HG03139 (cell line): ENCODE data around the gene RELCH.

Experiments used
- ATAC-seq: cut with Tn5 transposase; IDR thresholded peaks from one replicate; pipeline ENCODE4 v1.9.1; 2021; ENCODE audit not compliant: unreplicated experiment

RELCH gene

DNA sequence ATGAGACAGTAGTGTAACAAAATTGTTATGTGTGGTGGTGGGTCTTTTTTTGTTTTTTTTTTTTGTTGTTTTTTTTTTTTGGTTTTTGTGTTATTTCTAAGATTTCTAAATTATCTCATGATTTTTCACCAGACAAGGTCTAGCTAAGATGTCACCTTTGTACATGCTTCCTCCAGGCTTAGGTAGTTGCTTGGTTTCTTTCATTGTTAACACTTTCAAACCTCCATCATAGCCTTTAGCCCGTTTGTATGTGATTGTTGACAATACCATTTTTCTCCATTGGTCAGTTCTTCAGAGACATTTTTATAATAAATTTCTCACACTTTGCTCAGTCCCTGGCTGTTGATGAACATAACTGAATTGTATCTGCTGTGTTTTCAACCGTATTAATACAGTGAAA is 2.2 kb downstream of the RELCH start:
- ATAC-seq = no peak

DNA sequence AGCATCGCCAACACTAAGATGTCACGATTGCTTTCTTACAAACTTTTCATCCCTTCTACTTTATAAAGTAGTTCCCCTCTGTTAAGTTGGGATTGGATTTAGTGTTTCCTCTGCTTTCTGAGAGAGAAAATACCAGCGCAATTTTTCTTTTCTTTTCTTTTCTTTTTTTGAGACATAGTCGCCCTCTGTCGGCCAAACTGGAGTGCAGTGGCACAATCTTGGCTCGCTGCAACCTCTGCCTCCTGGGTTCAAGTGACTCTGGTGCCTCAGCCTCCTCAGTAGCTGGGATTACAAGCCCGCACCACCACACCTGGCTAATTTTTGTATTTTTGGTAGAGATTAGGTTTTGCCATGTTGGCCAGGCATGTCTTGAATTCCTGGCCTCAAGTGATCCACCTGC is 9.0 kb downstream of the RELCH start:
- no peak for ATAC-seq

DNA sequence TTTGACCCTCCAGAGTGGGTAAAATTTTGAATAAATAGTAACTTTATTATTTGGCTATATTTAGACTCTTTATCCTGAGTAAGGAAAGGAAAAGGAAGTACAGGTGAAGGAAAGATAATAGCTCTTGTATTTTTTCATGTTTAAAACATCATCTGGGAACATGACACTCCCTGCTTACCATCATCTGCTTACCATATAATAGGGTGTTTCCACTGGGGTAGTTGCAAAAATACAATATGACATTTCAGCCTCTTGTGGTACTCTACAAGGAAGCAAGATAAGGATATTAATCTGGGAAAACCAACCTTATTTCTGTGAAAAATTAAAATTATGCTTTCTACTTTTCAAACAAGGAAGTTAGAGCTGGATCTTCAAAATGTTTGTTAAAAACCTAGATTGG is 9.9 kb downstream of the RELCH start:
- no peak for ATAC-seq

DNA sequence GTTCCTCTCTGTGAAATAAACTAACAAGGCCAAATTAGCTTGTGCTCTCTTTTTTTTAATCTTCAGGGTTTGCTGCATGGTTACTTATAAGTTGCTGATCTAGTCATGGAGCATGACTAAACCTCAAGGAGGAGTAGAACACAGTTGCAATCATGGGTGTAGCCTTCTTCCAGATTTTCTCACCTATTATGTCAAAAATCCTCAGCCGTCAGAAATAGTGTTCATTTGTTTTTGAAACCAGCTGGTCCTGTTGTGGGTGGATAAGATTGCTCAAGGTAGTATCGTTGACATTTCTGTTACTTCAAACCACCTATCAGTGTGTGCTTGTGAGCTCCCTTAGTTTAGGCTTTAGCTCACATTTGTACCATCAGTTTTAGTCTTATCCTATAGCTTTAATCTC is 11.2 kb downstream of the RELCH start:
- no peak for ATAC-seq

DNA sequence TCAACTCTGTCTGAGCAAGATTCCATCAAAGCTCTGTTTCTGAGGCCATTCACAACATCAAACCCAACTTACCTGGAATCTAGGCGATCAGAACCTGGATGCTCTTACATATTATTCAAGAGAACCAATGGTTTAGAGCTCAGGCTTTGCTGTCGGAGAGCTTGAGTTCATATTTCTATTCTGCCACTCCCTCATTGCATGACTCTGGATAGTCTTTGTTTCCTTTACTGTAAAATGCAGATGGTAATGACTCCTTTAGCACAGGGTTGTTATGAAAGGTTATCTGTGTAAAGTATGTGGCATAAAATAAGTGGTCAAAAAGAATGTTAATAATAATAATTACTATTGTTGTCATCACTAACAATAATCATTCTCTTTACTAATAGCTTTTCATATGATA is 12.6 kb downstream of the RELCH start:
- no peak for ATAC-seq

DNA sequence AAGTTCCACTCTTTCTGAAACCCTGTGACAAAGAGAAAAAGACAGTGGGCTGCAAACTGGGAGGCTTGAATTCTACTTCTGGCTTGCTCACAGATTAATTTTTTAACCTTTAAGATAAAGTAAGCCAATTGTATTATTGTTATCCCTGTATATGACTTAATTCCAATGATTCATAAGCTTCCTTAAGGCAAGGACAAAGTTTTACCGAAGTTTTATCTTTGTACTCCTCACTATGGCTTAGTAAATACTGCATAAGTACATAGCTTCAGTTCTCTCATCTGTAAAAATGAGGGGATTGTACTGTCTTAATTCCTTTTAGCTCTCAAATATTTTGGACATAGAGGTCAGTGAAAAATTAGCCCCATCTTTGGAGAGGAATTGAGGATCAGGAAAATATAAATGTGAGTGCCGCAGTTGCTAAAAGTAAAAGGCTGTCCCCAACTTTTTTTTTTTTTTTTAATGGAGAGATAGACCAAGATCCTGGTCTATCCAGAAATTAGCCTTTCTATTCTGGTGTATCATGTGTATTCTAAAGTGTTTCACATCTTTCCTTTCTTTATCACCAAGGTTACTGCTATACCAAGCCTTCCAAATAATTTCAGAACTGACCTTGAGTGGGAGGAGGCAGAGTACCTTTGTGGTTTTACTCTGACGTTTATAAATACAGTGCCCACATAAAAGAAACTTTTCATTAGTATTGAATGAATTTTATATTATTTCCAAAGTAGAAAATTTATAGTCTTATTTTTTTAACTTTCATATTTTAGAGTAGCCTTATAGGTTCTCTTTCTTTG is 13.3 kb downstream of the RELCH start:
- ATAC-seq = no peak

DNA sequence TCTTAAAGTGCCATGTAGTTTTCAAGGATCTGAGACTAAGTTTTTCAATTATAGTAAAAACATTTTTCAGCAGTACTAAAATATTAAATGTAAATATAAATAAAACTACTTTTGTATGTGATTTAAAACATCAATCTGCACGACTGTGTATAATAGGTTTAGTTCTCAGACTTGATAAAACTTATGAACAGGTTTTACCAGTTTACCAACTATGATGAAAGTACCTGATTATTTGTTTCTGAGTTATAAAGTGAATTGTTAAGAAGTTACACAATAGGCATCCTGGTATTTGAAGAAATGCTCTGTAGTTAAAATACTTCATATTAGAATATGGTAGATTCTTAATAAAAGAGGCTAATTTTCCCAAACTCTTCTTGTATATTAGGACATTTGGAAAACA is 14.8 kb downstream of the RELCH start:
- no peak for ATAC-seq

DNA sequence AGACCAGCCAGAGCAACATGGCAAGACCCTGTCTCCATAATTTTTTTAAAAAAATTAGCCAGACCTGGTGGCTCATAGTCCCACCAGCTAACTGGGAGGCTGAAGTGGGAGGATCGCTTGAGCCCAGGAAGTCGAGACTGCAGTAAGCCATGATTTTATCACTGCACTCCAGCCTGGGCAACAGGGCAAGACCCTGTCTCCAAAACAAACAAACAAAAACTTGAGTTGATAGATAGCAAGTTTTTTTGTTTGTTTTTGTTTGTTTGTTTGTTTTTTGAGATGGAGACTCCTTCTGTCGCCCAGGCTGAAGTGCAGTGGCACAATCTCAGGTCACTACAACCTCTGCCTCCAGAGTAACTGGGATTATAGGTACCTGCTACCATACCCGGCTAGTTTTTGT is 18.8 kb downstream of the RELCH start:
- ATAC-seq = no peak

DNA sequence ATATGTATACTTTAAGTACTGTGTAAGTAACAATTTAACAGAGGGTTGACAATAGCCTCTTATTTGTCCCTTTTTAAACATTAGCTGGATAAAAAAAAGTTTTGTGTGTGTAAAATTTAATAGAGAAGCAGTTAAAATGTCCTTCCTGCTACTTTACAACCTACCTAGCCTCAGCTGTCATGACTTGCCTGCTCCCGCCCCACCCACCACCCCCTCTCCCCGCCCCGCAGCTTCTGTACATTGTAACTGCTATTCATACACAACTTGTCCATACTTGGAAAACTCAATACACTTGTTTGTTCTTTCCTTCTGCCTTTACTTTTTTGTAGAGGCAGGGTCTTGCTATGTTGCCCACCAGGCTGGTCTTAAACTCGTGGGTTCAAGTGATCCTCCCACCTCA is 19.5 kb downstream of the RELCH start:
- ATAC-seq = no peak

DNA sequence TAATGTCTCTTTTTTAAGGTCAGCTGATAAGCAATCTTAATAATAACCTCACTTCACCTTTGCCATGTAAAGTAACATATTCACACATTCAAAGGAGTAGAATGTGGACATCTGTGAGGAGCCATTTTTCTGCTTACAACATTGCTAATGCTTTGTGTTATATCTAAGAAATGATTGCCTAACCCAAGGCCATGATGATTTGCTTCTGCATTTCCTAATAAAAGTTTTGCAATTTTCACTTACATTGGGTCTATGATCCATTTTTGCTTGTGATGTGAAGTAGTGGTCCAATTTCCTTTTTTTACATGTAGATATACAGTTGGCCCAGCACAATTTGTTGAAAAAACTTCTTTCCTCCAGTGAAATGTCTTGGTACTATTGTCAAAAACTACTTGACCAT is 22.0 kb downstream of the RELCH start:
- no peak for ATAC-seq

DNA sequence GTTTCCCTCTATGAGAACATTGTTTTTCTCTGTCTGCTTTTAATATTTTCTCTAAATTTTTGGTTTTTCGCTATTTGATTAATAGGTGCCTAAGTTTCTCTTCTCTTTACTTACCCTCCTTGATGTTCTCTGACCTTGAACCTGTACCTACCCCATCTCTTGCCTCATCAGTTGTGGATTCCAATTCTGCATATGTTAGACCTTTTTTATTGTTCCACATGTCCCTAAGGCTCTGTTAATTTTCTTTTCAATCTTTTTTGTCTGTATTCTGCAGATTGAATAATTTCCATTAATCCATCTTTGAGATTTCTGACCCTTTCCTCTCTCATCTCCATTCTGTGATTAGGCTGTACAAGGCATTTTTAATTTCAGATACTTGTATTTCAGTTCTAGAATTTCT is 23.1 kb downstream of the RELCH start:
- no peak for ATAC-seq

DNA sequence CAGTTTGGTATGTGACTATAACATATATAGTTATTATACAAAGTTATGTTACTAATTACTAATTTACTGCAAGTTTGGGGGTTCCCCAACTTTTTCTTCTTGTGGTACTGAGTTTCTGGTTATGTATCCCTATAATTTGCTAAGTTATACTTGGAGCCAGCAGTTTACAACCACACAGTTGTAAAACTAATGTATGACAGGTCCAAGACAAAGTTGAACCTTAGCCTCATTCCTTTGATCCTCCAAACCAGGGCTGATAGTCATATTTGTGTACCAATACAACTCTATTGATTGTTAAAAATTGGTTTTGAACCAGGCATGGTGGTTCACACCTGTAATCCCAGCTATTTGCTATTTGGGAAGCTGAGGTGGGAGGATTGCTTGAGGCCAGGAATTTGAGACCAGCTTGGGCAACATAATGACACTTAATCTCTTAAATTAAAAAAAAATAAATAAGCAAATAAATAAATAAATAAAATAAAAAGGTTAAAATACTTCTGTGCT is 24.3 kb downstream of the RELCH start:
- ATAC-seq = no peak

DNA sequence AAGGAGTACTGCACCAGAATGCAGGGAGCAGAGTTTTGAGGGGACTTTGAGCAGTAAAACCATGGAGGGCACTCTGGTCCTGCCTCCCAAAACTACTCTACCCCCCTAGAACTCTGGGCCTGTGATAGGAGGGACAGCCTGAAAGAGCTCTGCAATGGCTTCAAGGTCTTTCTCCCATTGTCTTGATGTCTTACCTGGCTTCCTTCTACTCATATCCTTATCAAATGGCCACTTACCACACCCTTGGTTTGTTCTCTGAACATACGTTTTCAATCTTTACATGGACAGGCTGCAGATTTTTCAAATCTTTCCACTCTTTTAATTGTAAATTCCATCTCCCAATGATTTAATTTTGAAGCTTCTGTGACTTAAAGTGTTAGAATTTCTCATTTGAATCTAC is 27.7 kb downstream of the RELCH start:
- ATAC-seq = no peak

DNA sequence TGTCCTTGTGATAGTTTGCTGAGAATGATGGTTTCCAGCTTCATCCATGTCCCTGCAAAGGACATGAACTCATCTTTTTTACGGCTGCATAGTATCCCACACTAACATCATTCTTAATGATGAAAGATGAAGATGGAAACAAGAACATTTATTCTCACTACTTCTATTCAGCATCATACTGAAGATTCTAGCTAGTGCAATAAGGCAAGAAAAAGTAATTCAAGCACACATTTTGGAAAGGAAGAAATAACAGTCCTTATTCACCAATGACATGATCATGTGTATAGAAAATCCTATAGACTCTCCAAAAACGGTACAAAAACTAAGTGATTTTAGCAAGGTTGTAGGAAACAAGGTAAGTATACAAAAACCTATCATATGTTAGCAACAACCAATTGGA is 37.2 kb downstream of the RELCH start:
- ATAC-seq = no peak

DNA sequence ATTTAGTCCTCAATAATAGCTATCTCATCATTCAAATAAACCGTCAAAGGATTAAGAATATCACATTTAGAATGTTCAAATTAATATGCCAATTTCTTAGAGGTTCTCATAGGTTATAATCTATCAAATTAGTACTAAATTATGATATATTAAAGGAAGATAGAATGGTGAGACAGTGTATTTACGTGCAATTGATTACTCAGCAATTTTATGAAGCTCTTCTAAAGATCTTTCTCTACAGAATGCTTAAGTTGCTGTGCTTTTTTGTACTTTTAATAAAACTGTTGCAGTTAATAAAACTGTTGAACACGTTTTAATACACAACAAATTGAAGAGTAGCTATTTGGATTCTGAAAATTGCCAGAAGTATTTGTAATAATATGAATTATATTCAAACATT is 39.0 kb downstream of the RELCH start:
- ATAC-seq = no peak

DNA sequence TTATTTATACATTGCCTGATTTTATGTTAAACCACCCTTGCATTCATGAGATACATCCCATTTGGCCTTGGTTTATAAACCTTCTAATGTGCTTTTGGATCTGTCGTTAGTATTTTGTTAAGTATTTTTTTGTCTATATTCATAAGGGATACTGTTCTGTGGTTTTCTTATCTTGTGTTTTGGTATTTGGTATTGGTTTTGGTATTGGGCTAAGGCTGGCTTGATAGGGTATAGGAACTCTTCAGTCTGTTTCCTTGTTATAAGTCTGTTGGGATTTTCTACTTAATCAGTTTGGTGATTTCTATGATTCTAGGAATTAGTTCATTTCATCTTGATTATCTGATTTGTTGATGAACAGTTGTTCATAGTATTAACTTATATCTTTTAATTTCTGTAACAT is 49.2 kb downstream of the RELCH start:
- no peak for ATAC-seq

DNA sequence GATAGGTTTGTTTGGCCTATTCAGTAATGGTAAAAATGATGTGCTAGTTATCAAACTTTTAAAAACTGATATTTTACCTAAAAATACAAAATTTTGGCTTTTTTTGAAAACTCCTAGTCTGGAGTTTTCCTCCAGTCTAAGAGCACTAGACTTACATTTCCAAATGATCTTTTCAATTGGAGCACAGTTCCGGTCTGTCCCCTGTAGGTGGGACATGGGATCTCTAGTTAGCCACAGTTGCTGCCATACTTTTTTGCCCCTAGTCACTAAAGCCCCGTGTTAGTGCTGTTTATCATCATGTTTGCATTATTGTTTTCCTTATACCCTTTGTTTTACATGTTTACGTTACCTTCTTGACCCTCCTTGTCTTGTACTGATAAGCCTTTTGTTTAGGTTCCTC is 52.4 kb downstream of the RELCH start:
- no peak for ATAC-seq

DNA sequence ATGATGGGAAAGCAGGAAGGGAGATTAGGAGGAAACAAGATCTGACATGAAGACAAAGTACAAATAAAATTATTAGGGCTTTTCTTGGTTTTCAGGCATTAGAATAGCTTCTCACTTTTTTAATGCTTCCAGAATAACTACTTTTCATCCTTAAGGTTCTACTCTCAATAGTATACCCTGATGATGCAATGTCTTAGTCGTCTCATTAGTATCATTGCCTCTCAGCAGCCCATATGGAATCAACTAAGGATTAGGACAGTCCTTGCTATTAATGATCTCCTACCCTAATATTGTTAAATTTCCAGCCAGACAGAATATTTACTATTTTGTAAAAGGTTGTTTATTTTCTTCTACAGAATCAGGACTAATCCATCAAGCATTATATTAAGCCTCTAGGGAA is 55.9 kb downstream of the RELCH start:
- ATAC-seq = no peak

DNA sequence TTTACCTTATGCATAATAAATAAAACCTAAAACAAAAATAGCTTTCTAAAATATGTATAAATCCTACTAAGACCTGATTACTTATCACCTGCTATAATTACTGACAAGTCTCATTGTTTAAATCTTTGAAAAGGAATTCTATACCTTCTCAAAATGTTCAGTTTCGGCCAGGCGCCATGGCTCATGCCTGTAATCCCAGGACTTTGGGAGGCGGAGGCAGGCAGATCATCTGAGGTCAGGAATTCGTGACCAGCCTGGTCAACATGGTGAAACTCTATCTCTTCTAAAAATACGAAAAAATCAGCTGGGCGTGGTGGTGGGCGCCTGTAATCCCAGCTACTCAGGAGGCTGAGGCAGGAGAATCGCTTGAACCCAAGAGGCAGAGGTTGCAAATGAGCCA is 58.1 kb downstream of the RELCH start:
- no peak for ATAC-seq

DNA sequence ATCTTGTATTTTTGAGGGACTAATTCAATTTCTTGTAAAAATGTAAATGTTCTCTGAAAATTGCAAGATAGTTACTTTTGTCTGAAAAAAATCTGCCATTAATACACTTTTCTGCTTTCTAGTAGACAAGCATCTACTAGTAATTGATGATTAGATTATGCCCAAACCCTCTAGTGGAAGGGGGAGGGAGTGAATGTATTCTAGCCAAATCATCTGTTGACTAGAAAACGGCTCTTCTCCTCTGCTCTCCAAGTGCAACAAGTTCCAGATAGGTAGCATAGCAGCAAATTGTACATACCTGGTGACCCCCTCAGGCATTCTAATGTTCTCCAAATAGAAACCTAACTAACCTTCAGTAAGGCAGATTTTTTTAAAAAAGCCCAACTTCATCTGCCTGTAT is 58.6 kb downstream of the RELCH start:
- no peak for ATAC-seq

DNA sequence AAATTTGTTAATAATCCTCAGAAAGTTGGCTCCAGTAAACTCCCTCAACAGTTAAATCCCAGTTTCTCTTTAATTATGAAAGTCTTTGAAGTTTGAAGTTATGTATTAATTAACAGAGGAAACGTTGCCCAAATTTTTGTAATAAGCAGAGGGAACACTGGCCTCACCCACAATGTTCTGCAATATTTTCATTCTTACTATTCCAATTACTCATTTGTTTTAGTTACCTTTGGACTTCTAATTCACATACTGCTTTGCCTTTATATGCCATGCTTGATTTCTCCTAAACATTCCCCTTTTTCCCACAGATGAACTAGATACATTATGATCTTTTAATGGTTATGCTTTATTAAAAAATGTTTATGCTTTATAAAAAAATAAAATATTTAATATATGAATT is 61.3 kb downstream of the RELCH start:
- no peak for ATAC-seq

DNA sequence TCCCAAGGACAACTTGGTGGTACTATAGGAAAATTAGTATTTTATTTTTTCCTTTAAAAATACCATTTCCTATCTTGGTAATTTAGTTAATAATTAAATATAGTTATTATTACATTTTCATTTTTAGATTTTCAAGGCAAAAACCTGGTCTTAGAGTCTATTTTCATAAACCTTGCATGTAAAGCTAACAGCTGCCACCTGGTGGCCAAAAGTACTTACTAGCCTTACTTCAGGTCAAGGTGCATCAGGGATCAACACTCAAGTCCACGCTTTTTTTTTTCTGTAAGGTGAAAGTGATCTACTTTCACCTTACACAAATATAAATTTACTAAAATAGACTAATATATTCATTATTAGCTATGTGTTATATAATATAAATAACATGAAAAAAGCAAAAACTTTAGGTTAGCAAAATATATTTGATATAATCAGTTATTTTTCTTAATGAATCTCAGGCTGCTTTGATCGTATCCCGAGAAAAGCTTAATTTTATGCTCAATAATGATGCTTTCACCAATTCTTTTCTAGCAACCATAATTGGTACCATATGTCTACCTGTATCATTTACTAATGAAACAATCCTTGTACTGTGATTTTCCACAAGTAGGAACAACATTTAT is 62.5 kb downstream of the RELCH start:
- no peak for ATAC-seq

DNA sequence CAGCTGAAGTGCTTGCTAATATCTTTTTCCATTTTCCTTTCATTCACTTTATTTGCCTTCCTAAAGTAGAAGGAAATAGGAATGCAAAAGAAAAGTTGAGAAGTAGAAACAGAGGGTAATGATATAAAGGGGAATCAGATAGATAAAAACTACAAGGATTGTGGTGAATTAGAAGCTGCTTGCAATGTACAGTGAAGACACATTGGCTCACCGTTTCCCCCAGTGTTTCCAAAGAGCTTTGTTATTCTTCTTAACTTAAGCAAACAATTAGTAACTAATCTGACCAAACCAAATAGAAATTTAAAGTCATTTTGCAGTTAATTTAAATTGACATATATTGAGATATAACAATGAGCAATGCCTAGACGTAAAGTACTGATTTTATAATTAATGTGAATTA is 63.4 kb downstream of the RELCH start:
- no peak for ATAC-seq
